ENCODE results near the gene LBHD2. TPM values are rescaled to one million over a fixed set of nuclear protein-coding genes. Genes with fewer than 3 reads are reported as not detected.
"Not testable (repeated sequence)": the region's sequence is repeated elsewhere in the genome, so short reads cannot be mapped to it uniquely, and the experiment has no call there.

LBHD2 gene
- not detected in 2 replicates for total RNA-seq

DNA sequence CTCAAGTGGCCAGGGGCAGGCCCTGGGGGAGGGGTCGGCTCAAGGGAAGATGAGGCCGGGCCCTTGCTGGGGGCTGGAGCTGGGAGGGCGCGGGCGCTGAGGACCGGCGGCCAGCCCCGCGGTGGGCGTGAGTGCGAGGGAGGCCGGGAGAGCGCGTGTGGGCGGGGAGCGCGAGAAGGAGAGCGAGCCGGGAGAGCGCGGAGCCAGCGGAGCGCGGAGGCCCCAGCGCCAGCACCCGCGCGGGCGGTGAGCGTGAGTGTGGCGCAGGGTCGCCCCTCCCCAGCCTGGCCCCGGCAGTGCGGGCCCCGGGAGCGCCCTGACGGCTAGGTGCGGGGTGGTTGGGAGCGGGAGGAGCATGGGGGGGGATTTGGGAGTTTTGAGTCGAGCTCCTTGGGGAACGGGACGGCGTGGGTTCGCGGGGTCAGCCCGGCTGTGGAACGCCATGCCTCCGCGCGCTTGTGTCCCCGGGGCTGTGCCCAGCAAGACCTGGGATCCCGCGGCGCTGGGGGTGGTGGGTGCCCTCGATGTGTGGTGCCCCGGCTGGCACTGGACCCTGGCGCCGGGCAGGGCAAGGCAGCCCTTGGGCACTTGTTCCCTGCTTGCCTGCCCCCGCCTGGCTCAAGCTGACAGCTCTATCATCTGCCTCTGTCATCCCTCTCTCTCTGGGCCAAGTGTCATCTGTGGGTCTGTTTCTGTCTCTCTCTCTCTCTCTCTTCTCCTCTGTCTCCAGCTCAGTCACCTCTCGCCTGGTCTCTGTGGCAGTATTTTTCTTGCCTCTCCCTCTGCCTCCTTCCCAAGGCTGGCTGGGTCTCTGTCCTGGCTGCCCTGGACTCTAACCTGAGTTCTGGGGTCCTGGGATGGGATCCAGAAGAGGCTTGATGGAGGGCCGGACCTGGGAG lies at the start of gene LBHD2:
Gene LBHD2, plus strand, starts transcription at position 190 of the 899 bp plus-strand sequence. CDS start 1,803 bp downstream, outside the sequence.
- DNase-seq (ENCODE audit: low read depth in 2 of 2) = peak in 1 of 2 donors; percentile 24

DNA sequence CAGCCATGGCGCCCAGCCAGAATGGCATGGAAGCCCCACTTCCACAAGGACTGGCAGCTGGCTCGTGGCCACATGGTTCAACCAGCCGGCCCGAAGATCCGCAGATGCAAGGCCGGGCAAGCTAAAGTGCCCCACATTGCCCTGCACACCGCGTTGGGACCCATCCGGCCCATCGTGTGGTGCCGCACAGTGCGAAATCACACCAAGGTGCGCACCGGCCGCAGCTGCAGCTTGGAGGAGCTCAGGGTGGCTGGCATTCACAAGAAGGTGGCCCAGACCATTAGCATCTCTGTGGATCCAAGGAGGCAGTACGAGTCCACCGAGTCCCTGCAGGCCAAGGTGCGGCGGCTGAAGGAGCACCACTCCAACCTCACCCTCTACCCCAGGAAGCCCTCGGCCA lies 42.5 kb upstream of the LBHD2 start:
- no peak for DNase-seq (ENCODE audit: low read depth in 2 of 2)

DNA sequence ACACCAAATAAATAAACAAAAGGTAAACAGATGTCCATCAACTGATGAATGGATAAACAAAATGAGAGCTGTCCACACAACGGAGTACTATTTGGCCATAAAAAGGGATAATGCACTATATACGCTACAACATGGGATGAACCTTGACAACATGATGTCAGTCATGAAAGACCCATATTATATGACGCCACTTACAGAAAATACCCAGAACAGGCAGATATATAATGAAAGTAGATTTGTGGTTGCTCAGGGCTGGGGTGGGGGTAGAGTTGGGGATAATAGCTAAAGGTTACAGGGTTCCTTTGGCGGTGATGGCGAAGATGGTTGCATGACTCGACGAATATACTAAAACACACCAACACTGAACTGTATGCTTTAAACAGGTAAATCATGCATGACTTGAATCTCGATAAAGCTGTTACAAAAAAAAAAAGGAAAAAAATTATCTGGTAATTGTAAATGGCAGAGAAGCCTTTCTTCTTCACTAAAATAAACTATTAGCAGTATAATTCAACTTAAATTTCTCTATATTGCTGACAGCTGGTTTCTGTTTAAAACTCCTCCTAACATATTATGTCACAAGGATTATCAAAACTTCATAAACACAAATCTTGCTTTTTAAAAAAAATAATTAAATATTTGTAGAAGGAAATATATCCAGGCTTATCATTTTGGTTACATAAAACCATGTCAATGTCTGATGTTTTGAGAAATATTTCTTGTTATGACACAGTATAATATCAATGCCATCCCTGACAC lies 40.6 kb upstream of the LBHD2 start:
- DNase-seq (ENCODE audit: low read depth in 2 of 2) = no peak

DNA sequence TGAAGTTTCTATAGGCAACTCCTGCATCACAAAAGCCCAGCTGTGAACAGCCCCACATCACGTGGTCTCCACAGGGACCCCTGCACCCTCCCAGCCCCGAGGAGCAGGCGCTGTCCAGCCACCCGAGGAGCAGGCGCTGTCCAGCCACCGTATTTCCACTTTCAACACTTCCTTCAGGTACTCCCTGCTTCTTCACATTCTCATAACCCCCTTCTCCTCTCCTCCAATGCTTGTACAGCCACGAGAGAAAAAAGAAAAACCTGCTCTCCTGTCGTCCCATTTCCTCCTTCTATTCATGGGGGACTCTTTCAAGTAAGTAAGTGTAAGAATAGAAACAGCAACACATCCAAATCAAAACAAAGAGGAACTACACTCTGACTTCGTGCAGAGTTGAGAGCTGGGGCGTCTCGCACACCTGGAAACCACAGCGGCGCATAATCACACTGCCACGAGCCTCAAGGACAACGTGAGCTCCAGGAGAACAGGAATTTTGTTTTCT lies 38.6 kb upstream of the LBHD2 start:
- DNase-seq (ENCODE audit: low read depth in 2 of 2) = no peak

DNA sequence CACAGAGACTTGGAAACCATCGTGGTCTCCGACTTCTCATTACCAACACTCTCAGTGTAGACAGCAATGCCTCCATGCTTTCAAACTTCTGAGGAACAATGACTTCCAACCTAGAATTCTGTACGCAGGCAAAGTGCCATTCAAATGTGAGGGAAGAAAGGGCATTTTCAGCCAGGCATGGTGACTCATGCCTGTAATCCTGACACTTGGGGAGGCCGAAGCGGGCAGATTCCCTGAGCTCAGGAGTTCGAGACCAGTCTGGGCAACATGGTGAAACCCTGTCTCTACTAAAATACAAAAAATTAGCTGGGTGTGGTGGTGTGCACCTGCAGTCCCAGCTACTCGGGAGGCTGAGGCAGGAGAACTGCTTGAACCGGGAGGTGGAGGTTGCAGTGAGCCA lies 36.6 kb upstream of the LBHD2 start:
- DNase-seq (ENCODE audit: low read depth in 2 of 2) = not testable (repeated sequence)

DNA sequence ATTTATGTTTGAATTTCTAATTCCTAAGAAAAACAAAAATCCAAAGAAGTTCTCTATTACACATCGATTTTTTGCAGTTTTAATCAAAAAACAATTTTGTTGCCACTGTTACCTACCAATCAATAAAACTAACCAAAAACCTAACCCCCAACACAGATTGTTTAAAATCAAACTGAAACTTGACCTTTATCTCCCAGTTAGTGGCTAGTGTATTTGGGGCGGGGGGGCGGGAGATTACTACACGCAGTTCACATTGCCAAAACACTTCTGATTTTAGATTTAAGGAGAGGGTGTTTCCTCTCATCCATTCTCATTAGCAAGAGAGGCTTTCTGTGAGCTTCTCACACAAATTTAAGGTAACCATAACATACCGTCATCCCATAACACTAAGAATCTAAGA lies 33.1 kb upstream of the LBHD2 start:
- no peak for DNase-seq (ENCODE audit: low read depth in 2 of 2)

DNA sequence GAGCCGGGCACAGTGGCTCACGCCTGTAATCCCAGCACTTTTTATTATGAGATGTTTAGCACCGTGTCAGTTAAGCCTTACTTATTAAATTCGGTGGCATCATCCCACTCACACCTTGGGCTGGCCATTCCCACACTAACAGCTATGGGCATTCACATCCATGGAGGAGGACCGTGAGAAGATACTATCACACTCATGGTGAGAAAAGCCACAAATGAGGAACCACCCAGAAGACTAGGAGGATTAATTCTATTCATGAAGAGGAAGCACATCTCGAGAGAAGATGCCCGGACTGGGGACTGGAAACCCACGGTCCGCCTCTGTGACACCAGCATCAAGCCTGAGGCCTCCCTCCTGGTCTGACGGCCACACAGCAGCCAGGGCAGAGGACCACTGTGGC lies 31.6 kb upstream of the LBHD2 start:
- no peak for DNase-seq (ENCODE audit: low read depth in 2 of 2)

DNA sequence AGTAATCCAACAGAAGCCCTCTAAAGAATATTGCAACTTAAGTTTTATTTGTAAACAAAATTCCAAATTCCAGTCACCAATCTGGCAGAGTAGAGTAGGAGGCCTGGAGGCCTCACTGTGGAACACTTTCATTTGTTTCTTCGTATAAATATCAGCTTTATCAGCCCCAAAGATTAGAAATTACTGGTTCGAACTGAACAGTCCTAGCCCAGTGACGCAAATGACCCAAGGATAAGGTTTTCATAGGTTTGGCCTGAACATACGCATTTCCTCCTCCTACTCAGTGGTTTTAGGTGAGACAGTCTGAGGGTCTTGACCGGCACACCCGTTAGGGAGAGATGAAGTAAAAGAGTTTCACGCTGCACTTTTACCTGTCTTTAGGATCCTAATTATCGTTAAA lies 28.3 kb upstream of the LBHD2 start:
- peak; percentile 30 to 73 for DNase-seq (ENCODE audit: low read depth in 2 of 2)

DNA sequence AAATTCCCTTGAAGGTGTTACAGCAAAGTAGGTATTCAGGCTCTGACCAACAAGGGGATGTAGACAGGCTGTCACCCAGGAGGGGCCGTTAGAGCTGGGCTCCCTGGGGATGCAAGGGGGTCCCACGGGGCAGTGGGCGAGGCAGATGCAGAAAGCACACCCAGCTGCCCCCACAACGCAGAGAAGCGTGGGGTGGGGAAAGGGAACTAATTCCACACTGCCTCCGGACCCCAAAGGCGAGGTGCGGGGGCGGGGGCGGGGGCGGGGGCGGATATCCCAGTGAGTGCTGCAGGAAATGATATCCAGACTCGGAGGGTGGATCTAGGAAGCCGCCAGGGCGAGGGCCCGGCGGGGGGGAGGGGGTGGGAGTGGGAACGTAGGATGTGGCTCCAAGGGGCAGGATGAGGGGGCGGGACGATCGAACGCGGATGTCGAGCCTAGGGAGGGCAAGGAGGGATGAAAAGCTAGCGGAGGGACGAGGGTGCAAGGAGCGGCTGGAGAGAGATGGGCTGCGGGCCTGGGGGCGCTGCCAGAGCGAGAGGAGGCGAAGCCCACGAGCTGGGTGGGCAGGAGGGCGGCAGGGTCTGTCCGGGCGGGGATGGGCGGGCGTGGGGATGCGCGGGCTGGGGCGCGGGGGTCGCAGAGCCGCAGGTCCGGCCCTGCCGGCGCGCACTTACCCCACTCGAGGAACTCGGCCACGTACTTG lies 27.5 kb upstream of the LBHD2 start:
- peak; percentile 90 to 93 for DNase-seq (ENCODE audit: low read depth in 2 of 2)

DNA sequence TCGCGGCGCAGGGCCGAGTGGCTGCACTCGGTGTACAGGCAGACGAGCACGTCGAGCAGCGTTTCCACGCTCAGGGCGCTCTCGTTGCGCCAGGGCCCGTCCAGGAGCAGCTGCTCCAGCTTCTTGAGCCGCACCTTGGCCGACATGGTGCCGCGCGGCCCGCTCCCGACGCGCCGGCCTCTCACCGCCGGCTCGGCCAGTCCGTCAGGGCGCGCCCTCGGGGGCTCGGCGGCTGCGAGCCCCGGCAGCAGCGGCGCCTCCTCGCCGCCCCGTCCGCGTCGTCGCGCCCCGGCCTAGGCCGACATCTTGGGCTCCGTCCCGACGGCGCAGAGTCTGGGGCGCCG lies 27.0 kb upstream of the LBHD2 start:
- peak; percentile 42 to 46 for DNase-seq (ENCODE audit: low read depth in 2 of 2)

DNA sequence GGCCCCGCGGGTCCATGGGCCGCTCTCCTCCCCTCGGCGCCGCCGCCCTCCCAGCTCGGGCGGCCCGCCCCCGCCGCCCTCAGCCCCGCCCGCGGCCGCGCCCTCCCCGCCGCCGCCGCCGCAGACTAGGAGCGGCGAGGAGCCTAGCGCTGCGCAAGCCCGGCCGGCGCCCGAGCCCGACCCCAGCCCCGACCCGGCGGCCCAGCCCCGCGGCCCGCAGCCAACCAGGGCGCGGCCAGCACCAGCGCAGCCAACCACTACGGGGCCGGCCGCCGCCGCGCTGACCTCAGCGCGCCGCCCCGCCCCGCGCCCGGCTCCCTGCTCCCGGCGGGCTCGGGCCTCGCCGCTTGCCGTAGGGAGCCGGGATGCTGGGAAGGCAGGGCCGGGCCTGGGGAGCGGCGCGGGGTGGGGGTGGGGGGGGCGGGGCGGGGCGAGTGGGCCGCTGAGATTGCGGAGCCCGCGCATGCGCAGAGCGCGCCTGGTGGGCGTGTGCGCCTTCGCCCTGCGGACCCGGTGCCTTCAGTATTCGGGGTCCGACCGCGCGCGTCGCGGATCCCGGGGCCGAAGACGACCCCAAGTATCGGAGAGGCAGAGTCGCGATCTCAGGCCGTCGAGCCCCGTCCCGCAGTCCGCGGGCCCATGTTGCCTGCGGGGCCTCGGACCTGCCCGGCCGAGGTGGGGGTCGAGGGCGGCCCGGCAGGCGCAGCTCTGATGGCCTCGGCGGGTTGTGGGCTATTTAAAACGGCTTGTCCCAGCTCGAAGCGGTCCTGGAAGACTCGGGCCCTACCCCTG lies 26.4 kb upstream of the LBHD2 start, which contains the start of gene CDC42BPB:
Gene CDC42BPB, minus strand, starts transcription at position 178 of the 792 bp plus-strand sequence. CDS start 376 bp downstream, outside the sequence.
- peak; percentile 95 to 96 for DNase-seq (ENCODE audit: low read depth in 2 of 2)

DNA sequence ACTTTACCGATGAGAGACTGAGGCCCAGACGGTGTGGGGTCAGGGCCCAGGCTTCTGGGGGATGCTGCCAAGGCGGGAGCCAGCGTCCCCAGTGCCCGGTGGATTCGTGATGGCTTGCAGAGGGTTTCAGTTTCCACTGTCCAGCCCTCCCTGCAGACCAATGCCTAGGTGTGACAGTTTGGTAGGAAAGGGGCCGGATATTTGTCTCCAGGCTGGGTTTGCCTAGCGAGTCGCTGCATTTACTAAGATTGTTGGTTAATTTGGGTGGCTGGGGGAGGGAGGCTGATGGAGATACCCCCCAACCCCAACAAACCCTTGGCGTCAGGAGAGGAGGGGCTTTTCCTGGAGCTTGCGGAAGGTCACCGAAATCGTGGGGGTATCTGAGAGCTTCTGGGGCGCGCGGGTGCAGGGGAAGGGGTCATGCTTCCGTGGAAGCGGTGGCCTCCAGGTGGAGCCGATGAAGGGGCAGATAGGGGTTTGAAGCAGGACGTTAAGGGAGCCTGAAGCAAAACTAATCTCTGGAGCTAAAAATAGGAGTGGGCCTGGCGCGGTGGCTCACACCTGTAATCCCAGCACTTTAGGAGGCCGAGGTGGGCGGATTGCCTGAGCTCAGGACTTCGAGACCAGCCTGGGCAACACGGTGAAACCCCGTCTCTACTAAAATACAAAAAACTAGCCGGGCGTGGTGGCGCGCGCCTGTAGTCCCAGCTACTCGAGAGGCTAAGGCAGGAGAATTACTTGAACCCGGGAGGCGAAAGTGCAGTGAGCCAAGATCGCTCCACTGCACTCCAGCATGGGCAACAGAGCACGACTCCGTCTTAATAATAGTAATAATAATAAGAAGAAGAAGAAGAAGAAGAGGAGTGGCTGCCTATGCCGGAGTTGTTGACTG lies 25.6 kb upstream of the LBHD2 start:
- DNase-seq (ENCODE audit: low read depth in 2 of 2) = peak; percentile 34 to 48

DNA sequence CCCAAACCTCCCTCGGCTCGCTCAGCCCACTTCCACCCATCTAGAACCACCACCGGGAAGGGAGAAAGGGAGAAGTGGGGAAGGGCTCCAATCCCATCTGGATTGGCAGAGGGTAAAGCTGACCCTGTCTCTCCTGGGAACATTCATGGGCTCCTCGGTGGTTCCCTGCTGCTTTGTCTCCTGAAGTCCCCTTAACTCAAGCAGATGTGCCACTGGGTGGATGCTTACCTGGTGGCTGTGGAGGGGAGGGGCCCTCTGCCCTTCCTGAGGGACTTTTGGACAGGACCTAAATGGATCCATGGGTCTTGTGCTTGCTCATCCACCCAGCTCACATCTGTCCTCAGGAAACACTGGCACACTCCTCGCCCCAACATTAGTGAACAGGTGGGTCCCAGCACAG lies 24.5 kb upstream of the LBHD2 start:
- no peak for DNase-seq (ENCODE audit: low read depth in 2 of 2)

DNA sequence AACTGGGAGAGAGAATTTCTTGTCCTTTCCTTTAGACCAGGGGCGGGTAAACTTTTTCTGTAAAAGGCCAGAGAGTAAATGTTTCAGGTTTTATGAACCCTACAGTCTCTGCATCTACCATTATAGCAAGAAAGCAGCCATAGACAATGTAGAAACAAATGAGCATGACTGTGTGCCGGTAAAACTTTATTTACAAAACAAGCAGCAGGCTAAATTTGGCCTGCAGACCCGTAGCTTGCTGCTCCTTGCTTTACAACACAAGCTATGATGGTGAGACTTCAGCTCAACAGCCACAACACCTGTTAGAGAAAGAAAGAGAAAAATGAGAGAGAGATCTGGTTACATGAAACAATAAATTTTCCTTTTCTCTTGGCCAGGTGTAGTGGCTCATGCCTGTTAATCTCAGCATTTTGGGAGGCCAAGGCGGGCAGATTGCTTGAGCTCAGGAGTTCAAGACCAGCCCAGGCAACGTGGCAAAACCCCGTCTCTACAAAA lies 22.5 kb upstream of the LBHD2 start:
- DNase-seq (ENCODE audit: low read depth in 2 of 2) = no peak

DNA sequence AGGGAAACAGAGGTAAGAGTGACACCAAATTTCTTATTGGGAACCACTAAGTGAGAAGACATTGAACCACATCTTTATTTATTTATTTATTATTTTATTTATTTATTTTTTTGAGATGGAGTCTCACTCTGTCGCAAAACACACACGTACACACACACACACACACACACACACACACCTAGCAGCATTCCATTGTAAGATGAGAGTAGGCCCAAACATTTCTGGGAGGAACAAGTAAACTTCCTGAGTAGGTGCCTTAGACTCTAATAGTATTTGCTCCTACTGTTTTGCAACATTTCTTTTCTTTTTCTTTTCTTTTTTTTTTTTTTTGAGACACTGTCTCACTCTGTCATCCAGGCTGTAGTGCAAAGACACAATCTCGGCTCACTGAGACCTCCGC lies 19.6 kb upstream of the LBHD2 start:
- DNase-seq (ENCODE audit: low read depth in 2 of 2) = no peak

DNA sequence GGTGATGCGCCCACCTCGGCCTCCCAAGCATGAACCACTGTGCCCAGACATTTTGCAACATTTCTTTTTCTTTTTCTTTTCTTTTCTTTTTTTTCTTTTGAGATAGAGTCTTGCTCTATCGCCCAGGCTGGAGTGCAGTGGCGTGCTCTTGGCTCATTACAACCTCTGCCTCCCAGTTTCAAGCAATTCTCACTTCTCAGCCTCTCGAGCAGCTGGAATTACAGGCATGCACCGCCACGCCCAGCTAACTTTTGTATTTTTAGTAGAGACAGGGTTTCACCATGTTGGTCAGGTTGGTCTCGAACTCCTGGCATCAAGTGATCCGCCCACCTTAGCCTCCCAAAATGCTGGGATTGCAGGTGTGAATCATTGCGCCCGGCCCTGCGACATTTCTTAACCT lies 19.0 kb upstream of the LBHD2 start:
- DNase-seq (ENCODE audit: low read depth in 2 of 2) = no peak

DNA sequence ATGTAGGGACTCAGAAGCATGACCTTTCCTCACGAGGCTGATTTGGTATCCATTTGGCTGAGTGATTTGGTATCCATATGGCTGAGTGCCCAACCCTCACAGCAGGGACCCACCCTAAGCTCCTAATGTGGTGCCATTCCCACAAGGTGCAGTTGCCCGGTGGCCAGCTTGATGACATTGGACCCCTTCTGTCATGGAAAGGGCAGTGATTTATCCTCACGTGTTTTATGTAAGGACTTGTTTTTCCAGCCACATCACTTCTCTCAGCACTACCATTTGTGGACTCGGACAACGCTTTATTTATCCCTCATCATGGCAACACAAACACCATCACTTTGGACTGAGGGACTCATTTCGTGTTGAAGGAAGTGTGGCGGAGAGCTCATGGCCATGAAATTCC lies 18.1 kb upstream of the LBHD2 start:
- peak; percentile 66 to 92 for DNase-seq (ENCODE audit: low read depth in 2 of 2)

DNA sequence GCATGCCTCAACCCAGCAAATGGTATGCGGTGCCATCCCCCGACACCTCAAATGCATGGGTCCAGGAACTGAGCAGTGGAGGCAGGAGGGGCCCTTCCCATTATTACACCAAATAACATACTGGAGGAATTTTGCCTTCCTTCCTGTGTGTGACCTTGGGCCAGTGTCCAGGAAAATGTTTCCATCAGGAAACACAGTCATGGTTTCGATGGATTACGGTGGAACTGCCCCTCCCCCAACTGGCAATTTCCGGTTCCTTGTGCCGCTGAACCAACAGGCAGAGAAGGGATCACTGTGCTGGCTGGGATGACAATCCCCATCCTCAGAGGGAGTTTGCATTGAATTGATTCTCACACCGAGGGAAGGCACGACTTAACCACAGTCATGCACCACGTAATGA lies 17.6 kb upstream of the LBHD2 start:
- DNase-seq (ENCODE audit: low read depth in 2 of 2) = peak; percentile 93 to 97

DNA sequence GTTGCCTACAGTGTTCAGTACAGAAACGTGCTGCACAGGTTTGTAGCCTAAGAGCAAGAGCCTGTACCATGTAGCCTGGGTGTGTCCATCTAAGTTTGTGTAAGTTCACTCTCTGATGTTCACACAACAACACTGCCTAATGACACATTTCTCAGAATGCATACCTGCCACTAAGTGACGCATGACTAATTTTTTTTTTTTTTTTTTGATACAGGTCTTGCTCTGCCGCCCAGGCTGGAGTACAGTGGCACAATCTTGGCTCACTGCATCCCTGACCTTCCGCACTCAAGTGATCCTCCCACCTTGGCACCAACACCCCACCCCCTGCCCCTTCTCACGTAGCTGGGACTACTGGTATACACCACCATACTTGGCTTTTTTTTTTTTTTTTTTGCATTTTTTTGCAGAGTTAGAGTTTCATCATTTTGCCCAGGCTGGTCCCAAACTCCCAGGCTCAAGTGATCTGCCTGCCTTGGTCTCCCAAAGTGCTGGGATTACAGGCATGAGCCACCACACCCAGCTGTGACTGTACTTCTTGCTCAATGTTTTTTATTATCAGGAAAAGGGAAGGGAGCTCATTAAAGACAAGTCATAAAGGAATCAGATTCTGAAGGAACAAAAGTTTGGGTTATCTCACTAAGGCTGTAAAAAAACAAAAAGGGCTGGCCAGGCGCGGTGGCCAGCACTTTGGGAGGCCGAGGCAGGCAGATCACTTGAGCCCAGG lies 16.6 kb upstream of the LBHD2 start:
- peak in 1 of 2 donors; percentile 25 for DNase-seq (ENCODE audit: low read depth in 2 of 2)
